HG02610 (cell line): ENCODE data around the gene TIMELESS.
"Not testable (repeated sequence)": the region's sequence is repeated elsewhere in the genome, so short reads cannot be mapped to it uniquely, and the experiment has no call there.

ENCODE experiments used
- ATAC-seq: cut with Tn5 transposase; IDR thresholded peaks from one replicate; pipeline ENCODE4 v1.9.1; 2021; ENCODE audit warnings: mild to moderate bottlenecking, moderate library complexity; ENCODE audit not compliant: unreplicated experiment

The TIMELESS gene

GRCh38 chr12:56469007-56469930, 20.0 kb upstream of the TIMELESS start:
- ATAC-seq = no peak

GRCh38 chr12:56468216-56469006, 19.2 kb upstream of the TIMELESS start, which contains the start of gene SPRYD4:
Gene SPRYD4 (plus strand): TSS chr12:56468578. CDS start chr12:56468592, 14 bp downstream.
- peak; percentile 89 for ATAC-seq

GRCh38 chr12:56462565-56462964, 13.3 kb upstream of the TIMELESS start:
- no peak for ATAC-seq

- ATAC-seq = no peak
These were observed 12.3 kb upstream of the TIMELESS start for GRCh38 chr12:56461235-56462159.

GRCh38 chr12:56457817-56458216, 8.6 kb upstream of the TIMELESS start:
- no peak for ATAC-seq

GRCh38 chr12:56454557-56454956, 5.3 kb upstream of the TIMELESS start, which contains the start of gene MIP:
Gene MIP (minus strand): TSS chr12:56454657. CDS start chr12:56454613, 44 bp downstream.
- ATAC-seq = no peak

GRCh38 chr12:56451147-56451546, 1.9 kb upstream of the TIMELESS start:
- no peak for ATAC-seq

GRCh38 chr12:56450241-56450640, 1.0 kb upstream of the TIMELESS start:
- ATAC-seq = no peak

GRCh38 chr12:56449622-56449984, 377 bp upstream of the TIMELESS start:
- ATAC-seq = no peak

- ATAC-seq = not testable (repeated sequence)
These were observed 6.0 kb downstream of the TIMELESS start for GRCh38 chr12:56443208-56443607.

GRCh38 chr12:56437430-56438176, 11.6 kb downstream of the TIMELESS start:
- ATAC-seq = no peak

GRCh38 chr12:56434828-56435227, 14.4 kb downstream of the TIMELESS start:
- no peak for ATAC-seq

- no peak for ATAC-seq
These were observed 17.4 kb downstream of the TIMELESS start for GRCh38 chr12:56431850-56432249.

- ATAC-seq = no peak
These were observed 17.9 kb downstream of the TIMELESS start for GRCh38 chr12:56431288-56431687.

GRCh38 chr12:56425940-56426438, 23.2 kb downstream of the TIMELESS start:
- ATAC-seq = no peak

GRCh38 chr12:56425193-56425592, 24.0 kb downstream of the TIMELESS start:
- no peak for ATAC-seq

- ATAC-seq = no peak
These were observed 28.8 kb downstream of the TIMELESS start for GRCh38 chr12:56420411-56420810.

- ATAC-seq = no peak
These were observed 31.5 kb downstream of the TIMELESS start for GRCh38 chr12:56417739-56418138.

- ATAC-seq = no peak
These were observed 34.8 kb downstream of the TIMELESS start for GRCh38 chr12:56414401-56414800.

GRCh38 chr12:56413392-56413791, 35.8 kb downstream of the TIMELESS start:
- ATAC-seq = no peak
